ENCODE data around the gene DPP7. TPM values are rescaled to one million over a fixed set of nuclear protein-coding genes. Genes with fewer than 3 reads are reported as not detected.
A peak's percentile ranks its signal among the peaks of the same experiment; 100 is the strongest.

Gene DPP7
- total and polyA plus RNA-seq, 8 donors = 87.3 to 526 (median 104) TPM

GRCh38 chr9:137103206-137103999 is 11.1 kb downstream of the DPP7 start:
- H3K27me3 ChIP-seq = no peaks in the 10 kb centered on the region
- peak in 1 of 6 donors; percentile 12 for DNase-seq
- ATAC-seq = no peak
- WGBS, 2 donors = 90 to 94% methylated on average over 37 of the region's 37 CpGs
- H3K4me1 ChIP-seq = no peaks in the 10 kb centered on the region
- no peaks in the 10 kb centered on the region for H3K9me3 ChIP-seq
- H3K4me3 ChIP-seq = no peak overlapping the region
- peaks cover 0 to 39% (median 0%) of the 10 kb centered on the region in 3 donors for H3K36me3 ChIP-seq
- no peak for FAIRE-seq
- H3K27ac ChIP-seq = no peak overlapping the region
- intact Hi-C loops (cut with DNase I) = no loop called here
- TF ChIP-seq, protein P1, sequence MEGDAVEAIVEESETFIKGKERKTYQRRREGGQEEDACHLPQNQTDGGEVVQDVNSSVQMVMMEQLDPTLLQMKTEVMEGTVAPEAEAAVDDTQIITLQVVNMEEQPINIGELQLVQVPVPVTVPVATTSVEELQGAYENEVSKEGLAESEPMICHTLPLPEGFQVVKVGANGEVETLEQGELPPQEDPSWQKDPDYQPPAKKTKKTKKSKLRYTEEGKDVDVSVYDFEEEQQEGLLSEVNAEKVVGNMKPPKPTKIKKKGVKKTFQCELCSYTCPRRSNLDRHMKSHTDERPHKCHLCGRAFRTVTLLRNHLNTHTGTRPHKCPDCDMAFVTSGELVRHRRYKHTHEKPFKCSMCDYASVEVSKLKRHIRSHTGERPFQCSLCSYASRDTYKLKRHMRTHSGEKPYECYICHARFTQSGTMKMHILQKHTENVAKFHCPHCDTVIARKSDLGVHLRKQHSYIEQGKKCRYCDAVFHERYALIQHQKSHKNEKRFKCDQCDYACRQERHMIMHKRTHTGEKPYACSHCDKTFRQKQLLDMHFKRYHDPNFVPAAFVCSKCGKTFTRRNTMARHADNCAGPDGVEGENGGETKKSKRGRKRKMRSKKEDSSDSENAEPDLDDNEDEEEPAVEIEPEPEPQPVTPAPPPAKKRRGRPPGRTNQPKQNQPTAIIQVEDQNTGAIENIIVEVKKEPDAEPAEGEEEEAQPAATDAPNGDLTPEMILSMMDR (IDR thresholded peaks at IDR 0.05) = no peak

GRCh38 chr9:137099231-137099630 is 15.3 kb downstream of the DPP7 start:
- no peak for ATAC-seq
- TF ChIP-seq, protein P1 (IDR thresholded peaks at IDR 0.05) = no peak

DNA sequence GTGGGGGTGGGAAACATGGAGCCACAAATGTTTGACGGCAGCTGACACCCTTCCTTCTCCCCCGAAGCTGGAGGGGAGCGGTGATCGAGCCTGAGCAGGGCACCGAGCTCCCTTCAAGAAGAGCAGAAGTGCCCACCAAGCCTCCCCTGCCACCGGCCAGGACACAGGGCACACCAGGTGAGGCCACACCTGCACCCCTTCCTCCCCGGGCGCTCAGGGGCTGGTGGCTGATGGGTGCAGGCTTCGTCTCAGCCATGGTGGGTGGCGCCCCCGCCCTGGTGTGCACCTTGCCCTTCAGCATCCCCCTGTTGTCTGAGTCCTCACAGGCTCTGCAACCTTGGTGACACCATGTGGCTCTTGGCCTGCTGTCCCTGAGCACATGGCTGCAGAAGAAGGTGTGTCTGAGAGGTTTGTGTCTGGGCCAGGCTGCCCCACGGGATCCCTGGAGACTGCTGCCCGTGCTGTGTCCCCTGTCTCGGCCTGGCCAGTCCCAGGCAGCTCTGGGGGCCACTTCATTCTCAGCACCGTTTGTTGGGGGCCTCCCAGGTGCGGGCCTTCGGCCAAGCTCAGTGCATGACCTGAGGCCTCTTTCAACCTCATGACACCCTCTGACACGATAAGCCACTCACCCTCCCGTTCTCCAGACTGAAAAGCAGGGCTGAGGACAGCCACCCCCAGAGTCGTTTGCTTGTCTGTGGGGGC is 16.6 kb downstream of the DPP7 start:
- no peak for FAIRE-seq
- intact Hi-C loops (cut with DNase I) = no loop called here
- Histone ChIP-seq H3K36me3 (peaks cover 3 to 20% (median 3%) of the 10 kb centered on the region in 3 donors), H3K4me1 (no peaks in the 10 kb centered on the region), H3K27me3 (no peaks in the 10 kb centered on the region), H3K9me3 (no peaks in the 10 kb centered on the region), H3K27ac (no peak overlapping the region), H3K4me3 (no peak overlapping the region)
- ATAC-seq = no peak
- peak in 1 of 6 donors; percentile 26 for DNase-seq
- TF ChIP-seq, protein P1 (IDR thresholded peaks at IDR 0.05) = no peak
- WGBS, 2 donors = 90 to 94% methylated on average over 18 to 20 of the region's 20 CpGs

More at GRCh38 chr9:137099231-137099630, 15.3 kb downstream of the DPP7 start:
- Histone ChIP-seq H3K27me3 (no peaks in the 10 kb centered on the region), H3K27ac (no peak overlapping the region), H3K36me3 (peaks cover 0 to 25% (median 3%) of the 10 kb centered on the region in 3 donors), H3K9me3 (no peaks in the 10 kb centered on the region), H3K4me3 (no peak overlapping the region), H3K4me1 (no peaks in the 10 kb centered on the region)
- DNase-seq (peak in 1 of 6 donors; percentile 19), FAIRE-seq (no peak)
- WGBS, 2 donors = 89 to 91% methylated on average over 14 of the region's 14 CpGs
- intact Hi-C loops (cut with DNase I) = no loop called here

DNA sequence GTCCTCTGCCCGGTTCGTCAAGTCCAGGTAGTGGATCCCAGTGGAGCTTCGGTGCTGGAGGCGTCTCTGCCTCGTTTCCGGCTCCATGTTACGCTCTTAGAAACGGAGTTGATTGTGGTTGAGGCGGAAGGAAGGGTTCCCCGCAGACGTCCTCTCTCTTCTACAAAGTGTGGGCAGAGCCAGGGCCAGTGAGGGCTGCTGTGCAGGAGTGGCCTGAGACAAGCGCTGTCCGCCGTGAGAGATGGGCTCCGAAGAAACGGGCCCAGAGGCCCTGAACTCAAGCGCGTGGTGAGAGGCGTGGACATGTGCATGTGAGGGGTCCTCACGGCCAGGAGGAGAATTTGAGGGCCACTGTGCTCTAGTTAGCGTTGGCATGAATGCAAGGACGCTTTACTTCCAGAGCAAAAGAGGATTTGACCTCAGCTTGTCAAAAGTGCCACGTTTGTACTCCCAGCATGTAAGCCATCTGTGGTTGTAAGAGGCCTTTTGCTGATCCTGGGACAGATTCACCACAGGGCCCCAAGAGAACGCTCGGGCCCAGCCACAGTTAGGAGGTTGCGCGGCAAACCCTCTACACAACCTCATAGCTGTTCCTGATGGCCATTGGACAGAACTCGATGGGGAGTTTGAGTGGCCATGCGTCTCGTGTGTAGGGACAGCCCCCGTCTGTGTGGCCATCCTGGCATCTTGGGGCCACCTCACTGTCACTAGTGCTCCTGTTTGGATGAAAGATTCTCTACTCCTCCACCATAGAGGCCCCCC is 17.6 kb downstream of the DPP7 start:
- WGBS, 2 donors = 93 to 94% methylated on average over 31 of the region's 31 CpGs
- no peak for ATAC-seq

More for the DNA sequence above, 17.6 kb downstream of the DPP7 start:
- Histone ChIP-seq H3K4me3 (no peak overlapping the region), H3K27me3 (no peaks in the 10 kb centered on the region), H3K9me3 (no peaks in the 10 kb centered on the region), H3K36me3 (peaks cover 3 to 20% (median 3%) of the 10 kb centered on the region in 3 donors), H3K27ac (no peak overlapping the region), H3K4me1 (no peaks in the 10 kb centered on the region)
- intact Hi-C loops (cut with DNase I) = no loop called here
- FAIRE-seq (no peak), DNase-seq (peak in 1 of 6 donors; percentile 14)
- TF ChIP-seq, protein P1 (IDR thresholded peaks at IDR 0.05) = no peak

Measured in pancreas (tissue), 10 donors.